ENCODE data around the gene NCOA6.

- TF ChIP-seq POLR2AphosphoS5 (IDR thresholded peaks at IDR 0.05; ENCODE audit: low read depth, low read length) (no peak), TAF1 (IDR thresholded peaks at IDR 0.05; ENCODE audit: borderline replicate concordance, low read depth, low read length) (no peak), POLR2A (IDR thresholded peaks at IDR 0.05; ENCODE audit: low read depth, low read length) (no peak)
These were observed 28.1 kb downstream of the NCOA6 start for GRCh38 chr20:34797012-34797995.

Measured in GM12892 (cell line).